OCI-LY1 (cell line): ENCODE data around the gene DENND4A.

Source experiments
- CTCF ChIP-seq: fragments of 200-600 bp; sonication (generic), shearing (Covaris generic); IDR thresholded peaks from 2 replicates; pipeline ENCODE4 v1.5.1; 2017; ENCODE audit warnings: mild to moderate bottlenecking, antibody characterized with exemption, low read length, moderate library complexity, mixed read lengths
- EZH2 ChIP-seq: fragments of 200-600 bp; sonication (generic), shearing (Covaris generic); IDR thresholded peaks from 2 replicates; pipeline ENCODE4 v1.8.0; 2017; ENCODE audit warnings: borderline replicate concordance, mixed run types, mild to moderate bottlenecking, antibody characterized with exemption, low read length, moderate library complexity, mixed read lengths

- TF ChIP-seq CTCF (no peak), EZH2 (no peak)
Measured at GRCh38 chr15:65690173-65690572, 101.9 kb downstream of the DENND4A start.
